Erythroblast (primary cell): ENCODE data around the gene MMRN2.

Source experiments
- DNase-seq, 2 experiments: peaks; one replicate each; lab custom pipeline; 2025; lab: John Stamatoyannopoulos, UW
- GATA1 ChIP-seq: IDR thresholded peaks from 2 replicates; pipeline ENCODE4 v1.6.1; 2011; ENCODE audit warnings: low read depth, mild to moderate bottlenecking, control low read depth, low read length, moderate library complexity
- POLR2A ChIP-seq: IDR thresholded peaks from 2 replicates; pipeline ENCODE4 v1.6.1; 2011; ENCODE audit warnings: mild to moderate bottlenecking, low read length

MMRN2 gene

DNA sequence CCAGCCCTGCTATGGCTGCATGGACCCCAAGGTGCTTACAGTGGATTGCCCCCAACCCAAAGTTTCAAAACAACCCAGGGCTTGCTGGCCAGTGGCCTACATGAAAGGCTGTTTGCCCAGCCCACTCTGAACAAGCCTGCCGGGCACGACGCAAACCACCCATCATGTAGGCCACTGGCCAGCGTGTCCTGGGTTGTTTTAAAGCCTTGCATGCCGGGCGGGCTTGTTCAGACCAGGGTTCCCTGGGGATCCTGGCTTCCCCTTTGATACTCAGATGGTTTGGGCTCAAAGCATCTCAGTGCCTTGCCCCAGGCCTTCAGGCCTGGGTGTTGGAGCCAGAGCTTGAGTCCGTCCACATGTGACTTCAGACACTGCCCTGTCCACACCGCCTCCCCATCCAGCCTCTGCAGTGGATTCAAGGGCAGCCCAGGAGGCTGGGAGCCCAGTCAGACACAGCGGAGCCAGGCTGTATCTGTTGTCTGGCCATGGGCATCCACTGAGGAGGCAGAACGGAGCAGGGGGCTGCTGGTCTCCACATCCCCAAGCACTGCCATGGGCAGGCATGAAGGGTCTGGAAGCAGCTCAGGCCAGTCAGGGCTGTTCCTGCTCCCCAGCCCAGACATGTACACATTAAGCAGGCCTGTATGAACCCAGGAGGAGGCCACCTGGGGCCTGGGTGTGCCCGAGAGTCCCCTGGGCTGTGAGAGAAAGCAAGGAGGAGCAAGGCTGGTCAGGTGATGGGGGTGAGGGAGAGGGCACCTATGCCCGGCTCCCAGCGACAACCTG lies 6.8 kb upstream of the MMRN2 start:
- TF ChIP-seq GATA1 (no peak), POLR2A (no peak)
- DNase-seq, result no peak

- DNase-seq, result no peak
Measured at GRCh38 chr10:86963341-86963919, 6.0 kb upstream of the MMRN2 start.

GRCh38 chr10:86962981-86963310 lies 5.5 kb upstream of the MMRN2 start:
- no peak for DNase-seq
- no peak for TF ChIP-seq GATA1
- TF ChIP-seq POLR2A, result no peak

More at GRCh38 chr10:86963341-86963919, 6.0 kb upstream of the MMRN2 start:
- TF ChIP-seq POLR2A (no peak), GATA1 (no peak)

DNA sequence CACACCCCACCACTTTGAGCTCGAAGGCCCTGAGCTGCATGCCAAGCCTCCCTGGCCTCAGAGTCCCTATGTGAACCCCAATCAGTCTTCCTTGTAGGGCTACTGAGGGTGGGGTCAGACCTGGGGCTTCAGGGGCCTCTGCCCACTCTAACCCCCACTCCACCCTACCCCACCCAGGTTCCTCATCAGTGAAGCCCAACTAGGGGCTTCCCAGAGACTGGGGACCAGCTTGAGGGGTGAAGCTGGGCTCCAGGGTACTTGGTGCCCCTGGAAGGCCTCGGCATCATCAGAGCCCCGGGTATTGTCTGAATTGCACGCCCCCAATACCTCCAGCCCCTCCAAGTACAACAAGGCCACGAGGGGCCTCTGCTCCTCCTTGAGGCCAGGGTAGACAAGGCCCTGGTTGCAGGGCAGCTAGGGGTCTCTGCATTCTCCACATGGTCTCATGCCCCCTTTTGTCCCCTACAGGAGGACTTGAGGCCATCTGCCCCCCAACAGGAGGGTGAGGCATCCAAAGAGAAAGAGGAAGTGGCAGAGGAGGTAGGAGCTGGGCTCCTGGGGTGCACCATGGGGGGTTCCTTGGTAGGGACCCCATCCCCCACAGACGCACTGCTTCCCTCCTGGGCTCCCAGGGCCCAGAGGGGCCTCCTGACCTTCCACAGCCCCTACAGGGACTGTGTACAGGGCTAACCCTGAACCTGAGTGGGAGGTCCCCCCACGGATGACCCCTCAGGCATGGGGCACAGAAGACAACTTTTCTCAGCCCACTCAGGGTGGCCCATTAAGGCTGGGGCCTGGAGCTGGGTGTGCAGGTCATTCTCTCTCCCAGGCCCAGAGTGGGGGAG lies 4.9 kb upstream of the MMRN2 start:
- no peak for TF ChIP-seq GATA1
- TF ChIP-seq POLR2A, result no peak
- DNase-seq, result no peak

DNA sequence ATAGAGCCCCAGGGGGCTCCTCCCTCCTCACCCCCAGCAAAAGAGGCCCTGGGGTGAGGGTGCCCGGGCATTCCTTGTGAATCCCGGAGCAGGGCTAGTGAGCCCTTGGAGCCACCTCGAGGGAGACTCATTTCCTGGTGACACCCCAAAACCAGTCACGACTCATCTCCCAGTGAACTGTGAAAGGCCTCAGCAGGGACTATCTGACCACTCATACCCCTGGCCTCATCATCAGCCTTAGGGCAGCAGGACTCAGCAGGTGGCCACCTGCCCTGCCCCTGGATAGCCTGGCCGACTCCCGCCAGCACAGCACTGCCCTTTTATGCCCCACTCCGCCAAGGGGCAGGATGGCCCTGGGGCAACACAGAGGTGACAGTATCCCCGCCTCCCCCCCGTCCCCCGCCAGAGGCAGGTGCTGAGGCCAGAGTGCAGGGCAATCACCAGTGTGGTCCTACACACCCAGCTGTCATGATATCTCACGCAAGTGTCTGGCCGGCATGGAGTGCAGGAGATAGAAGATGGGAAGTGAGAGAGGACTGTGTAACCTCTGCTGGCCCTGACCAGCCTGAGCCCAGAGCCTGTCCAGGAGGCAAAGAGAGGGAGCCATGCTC lies 4.2 kb upstream of the MMRN2 start:
- DNase-seq, result no peak

DNA sequence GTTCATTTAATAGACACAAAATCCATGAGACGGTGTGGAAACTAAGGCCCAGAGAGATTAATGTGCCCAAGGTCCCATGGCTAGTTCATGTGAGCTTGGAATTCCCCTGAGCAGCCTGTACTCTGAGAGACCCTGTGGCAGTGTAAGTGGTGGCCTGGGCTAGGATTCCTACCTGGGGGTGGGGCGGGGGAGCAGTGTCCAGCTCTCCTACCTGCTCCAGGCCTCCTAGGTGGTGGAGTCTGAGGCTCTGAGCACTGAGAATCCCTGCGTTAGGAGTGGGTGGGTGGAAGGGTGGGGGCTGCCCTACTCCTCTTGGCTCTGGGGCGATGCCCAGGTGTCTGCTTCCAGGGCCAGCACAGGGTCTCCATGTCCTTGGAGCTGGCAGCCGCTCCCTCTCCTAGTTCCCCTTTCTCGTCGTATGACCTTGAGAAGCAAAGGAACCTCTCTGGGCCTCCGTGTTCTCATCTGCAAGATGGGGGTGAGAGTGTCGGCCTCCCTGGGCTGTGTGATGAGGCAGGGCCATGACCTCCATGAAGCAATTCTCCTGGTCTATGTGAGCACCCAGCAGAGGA lies 3.5 kb upstream of the MMRN2 start:
- no peak for DNase-seq
- TF ChIP-seq GATA1 (no peak), POLR2A (no peak)

More for the DNA sequence above, 4.2 kb upstream of the MMRN2 start:
- no peak for TF ChIP-seq POLR2A
- TF ChIP-seq GATA1, result no peak

DNA sequence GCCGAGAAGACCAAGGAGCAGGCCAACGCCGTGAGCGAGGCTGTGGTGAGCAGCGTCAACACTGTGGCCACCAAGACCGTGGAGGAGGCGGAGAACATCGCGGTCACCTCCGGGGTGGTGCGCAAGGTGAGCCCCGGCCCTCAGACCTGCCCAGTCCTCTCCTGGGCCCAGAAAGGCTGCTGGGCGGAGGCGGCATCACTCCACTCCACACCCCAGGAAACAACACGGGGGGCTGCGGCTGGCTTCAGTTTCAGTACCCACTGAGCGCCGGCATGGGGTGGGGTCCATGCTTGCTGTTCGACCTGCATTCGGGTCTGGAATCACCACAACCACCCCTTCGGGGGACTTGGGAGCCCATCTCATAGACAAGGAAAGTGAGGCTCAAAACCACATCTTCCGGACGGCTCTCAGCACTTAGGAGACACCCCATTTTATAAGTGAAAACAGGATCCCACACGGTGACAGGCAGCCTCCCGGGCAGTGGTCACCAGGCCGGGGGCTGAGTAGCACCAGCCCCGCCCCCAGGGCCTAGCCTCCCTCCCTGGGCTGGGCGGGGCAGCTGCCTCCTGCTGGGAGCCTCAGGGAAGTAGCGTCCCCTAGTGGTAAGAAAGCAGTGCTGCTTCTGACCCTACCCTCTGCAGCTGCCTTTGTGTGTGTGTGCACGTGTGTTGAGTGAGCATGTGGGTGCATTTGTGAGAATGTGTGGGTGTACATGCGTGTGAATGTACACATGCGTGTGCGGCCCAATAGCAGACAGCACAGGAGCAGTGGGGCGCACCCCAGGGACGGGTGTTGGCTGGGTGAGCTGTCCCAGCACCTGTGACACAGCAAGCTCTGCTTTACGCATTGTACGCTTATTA lies 2.8 kb upstream of the MMRN2 start:
- TF ChIP-seq POLR2A, result no peak
- TF ChIP-seq GATA1, result no peak
- peak; percentile 76 to 79 for DNase-seq

DNA sequence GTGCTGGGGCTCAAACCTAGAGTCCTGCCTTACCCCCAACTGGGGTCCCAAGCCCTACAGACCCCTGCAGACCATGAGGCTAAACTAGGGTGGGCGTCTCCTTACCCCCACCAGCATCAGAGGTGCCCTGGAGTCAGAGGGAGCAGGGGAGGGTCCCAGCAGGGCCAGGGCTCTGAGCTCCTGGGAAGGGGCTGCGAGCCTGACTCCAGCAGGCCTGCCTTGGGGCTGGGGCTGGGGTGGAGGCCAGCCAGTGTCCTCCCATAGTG lies 2.3 kb upstream of the MMRN2 start:
- DNase-seq, result no peak
- TF ChIP-seq POLR2A, result no peak
- no peak for TF ChIP-seq GATA1

DNA sequence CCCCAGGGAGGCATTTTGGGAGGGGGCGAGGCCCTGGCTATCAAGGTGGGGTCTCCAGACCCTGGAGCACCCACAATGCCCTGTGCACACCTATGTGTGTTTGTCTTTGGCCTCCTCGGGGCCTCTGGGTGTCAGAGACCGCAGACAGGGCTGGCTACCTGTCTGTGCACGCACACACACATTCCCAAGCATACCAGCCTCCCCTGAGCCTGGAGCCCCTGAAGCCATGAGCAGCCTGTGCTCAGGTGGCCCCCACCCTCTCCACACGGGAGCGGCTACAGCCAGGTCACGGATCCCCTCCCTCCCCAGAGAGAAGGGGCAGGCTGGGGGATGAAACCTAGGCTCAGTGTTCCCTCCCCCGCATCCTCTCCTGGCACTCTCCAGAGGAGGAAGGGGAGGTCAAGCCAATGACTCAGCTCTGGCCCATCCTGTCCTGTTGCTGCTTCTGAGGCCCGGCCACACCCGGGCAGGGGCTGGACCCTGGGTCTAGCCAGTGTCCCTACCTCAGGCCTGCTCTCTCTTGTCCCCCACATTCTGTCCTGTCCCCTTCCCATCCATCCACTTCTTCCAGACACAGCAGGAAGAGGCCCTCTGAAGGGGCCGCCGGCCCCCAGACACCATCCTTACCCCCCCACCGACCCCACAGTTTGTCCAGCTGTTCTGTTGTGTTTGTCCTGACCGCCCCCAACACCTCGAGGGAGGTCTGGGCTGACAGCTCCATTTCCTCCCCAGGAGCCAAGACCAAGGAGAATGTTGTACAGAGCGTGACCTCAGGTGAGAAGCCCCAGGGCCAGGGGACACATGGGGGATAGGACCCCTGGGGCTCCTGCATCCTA lies 1.7 kb upstream of the MMRN2 start:
- TF ChIP-seq GATA1, result no peak
- no peak for TF ChIP-seq POLR2A
- no peak for DNase-seq

GRCh38 chr10:86958116-86958900 lies 893 bp upstream of the MMRN2 start, which contains the start of gene SNCG:
SNCG (plus strand) TSS chr10:86958599; CDS start chr10:86958698, 99 bp downstream.
- TF ChIP-seq GATA1 (no peak), POLR2A (no peak)
- DNase-seq, result no peak

DNA sequence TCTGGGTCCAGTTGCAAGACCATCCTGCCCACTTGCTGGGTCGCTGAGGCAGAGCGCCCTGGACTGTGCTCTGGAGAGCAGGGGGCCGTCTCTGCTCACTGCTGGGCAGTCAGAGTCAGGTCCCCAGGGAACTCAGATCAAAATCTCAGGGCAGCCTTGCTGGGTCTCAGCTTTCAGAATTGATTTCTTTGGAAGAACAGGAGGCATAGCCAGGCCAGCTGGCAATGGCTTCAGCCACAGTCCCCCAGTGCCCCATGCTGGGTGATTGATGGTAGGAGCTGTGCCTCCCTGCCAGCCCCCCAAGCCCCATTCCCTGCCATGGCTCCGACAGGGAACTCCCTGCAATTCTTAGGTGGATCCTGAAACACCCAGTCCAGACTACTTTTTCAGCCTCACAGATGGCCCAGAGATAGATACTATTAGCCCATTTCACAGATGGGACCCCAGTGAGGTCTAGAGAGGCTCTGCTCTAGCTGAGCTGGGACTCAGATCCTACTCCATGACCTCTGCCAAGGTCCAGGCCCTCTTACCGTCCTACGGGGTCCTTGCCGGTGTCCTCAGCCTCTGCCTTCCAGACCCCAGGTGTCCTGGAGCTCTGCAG lies 467 bp downstream of the MMRN2 start:
- TF ChIP-seq GATA1, result no peak
- TF ChIP-seq POLR2A, result no peak
- no peak for DNase-seq
